ENCODE data around the gene HEPN1.
A peak's percentile ranks its signal among the peaks of the same experiment; 100 is the strongest.

The HEPN1 gene

GRCh38 chr11:124899383-124900145, 19.5 kb upstream of the HEPN1 start:
- DNase-seq (ENCODE audit: low spot score) = no peak

DNA sequence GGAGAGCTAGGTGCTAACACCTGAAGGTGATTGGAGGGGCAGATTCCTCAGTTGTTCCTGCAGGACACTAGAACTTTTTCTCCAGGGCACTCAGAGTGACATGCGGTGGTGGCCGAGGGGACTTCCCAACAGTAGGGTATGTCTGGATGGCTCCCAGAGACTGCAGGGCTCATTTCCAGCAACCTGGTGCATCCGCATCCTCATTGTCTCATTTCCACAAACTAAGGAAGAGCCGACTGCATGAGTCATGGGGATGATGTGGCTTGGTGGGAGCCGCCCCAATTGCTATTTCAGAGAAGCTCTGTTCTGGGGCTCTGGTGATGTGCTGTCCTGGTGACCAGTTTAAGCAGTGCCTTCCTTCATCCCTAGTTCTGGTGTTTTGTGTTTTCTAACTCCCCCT, 18.6 kb upstream of the HEPN1 start:
- DNase-seq (ENCODE audit: low spot score) = peak; percentile 91

- DNase-seq (ENCODE audit: low spot score) = no peak
These were observed 16.4 kb upstream of the HEPN1 start for GRCh38 chr11:124902616-124903015.

DNA sequence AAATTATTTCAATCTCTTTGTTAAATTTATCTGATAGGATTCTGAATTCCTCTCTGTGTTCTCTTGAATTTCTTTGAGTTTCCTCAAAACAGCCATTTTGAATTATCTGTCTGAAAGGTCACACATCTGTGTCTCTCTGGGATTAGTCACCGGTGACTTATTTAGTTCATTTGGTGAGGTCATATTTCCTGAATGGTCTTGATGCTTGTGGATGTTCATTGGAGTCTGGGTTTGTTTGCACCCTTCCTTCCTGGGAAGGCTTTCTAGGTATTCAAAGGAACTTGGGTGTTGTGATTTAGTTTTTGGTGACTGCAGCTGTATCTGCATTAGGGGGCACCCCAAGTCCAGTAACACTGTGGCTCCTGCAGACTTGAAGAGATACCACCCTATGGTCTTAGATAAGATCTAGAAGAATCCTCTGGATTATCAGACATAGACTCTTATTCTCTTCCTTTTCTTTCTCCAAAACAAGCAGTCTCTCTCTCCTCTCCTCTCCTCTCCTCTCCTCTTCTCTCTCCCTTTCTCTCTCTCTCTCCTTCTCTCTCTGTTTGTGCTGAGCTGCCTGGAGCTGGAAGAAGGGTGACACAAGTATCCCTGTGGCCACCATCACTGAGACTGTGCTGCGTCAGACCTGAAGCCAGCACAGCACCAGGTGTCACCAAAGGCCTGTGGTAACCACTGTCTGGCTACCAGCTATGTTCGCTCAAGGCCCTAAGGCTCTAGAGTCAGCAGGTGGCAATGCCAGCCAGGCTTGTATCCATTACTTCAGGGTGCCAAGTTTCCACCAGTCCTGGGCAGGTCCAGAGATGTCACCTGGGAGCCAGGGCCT, 3.3 kb upstream of the HEPN1 start:
- peak; percentile 50 for DNase-seq (ENCODE audit: low spot score)

- DNase-seq (ENCODE audit: low spot score) = no peak
These were observed 2.7 kb upstream of the HEPN1 start for GRCh38 chr11:124916370-124916710.

DNA sequence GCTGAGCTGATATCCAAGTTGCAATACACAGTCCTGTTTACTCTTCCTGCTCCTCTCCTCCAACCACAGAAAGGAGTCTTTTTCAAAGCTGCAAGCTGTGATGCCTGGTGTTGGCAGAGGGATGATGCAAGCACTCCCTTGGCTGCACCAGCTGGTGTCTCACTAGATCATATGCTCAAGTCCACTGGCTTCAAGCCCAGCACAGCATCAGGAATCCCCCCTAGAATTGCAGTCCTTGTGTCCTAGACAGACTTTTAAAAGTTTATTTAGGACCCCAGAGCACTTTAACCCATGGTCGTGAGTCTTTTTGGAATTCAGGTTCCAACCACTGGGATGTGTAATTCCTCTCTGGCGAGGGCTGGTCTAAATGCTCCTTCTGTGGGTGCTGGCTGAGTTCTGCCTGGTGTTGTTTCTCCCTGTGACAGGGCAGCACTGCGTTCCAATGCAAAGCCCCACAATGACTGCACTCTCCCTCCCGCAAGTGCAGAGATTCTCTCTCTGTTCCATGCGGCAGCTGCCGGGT, 1.9 kb upstream of the HEPN1 start:
- no peak for DNase-seq (ENCODE audit: low spot score)

GRCh38 chr11:124919898-124920297, 848 bp downstream of the HEPN1 start:
- DNase-seq (ENCODE audit: low spot score) = no peak

DNA sequence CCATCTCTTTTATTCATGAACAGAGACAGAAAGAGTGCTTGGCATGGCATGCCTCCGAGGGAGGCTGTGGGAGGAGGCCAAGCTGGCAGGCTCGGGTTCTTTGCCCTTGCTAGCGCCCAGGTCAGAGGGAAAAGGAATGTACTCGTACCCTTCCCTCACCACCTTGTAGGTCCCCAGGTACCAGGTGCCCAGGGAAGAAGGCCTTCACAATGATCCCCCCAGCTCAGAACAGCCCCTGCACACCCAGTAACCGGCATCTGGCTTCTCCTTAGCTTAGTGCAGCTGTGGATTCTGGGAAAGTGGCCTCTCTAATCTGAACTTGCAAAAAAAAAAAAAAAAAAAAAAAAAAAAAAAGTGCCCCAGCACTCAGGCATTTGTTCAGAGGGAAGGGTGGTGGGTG, 1.3 kb downstream of the HEPN1 start:
- DNase-seq (ENCODE audit: low spot score) = no peak

DNA sequence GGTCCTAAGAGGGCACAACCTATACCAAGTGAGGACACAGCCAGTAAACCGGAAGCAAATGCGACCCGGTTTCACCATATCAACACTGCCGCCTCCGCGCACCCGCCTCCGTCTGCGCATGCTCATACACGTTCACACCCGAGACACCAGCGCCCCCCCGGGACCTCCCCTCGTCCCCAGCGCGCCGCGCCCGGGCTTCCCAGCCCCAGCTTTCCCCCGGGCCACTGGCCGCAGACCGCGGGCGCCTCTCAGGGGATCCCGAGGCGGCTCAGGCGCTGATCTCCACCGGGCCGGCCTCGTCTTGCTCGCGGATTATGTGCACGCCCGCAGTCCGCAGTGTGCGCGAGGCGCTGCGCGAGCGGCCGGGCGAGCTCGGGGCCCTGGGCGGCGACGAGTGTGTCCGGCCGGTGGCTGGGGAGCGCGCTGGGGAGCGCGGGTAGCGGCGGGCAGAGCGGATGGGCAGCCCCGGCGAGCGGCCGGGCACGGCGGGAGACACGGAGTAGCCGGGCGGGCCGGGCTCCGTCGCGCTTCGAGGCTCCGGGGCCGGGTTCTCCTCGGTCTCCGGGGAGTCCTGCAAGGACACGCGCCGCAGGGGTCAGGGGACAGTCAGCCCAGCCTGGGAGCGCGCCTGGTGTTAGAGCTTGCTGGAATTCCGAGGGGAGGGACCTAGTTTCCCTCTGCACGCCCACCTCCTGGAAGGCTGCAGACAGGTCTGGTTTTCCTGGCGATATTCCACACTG, 2.0 kb downstream of the HEPN1 start:
- DNase-seq (ENCODE audit: low spot score) = no peak

DNA sequence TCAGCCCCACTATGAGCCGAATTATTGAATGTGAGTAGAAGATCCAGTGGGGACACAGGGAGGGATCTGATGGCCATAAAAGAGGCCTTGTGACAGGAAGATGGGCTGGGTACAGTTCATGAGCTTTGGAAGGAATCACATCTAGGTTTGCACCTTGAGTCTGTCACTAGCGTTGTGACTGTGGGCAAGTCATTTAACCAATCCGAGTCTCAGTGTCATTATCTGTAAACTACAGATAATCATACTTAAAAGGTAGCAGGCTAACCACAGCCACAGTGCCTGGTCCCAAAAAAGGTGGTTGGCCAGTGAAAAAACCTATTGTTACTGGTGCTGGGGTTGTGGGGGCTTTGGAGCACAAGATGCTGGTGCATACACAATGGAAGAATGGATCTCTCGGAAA, 3.8 kb downstream of the HEPN1 start:
- no peak for DNase-seq (ENCODE audit: low spot score)

GRCh38 chr11:124923296-124923695, 4.2 kb downstream of the HEPN1 start:
- DNase-seq (ENCODE audit: low spot score) = no peak

DNA sequence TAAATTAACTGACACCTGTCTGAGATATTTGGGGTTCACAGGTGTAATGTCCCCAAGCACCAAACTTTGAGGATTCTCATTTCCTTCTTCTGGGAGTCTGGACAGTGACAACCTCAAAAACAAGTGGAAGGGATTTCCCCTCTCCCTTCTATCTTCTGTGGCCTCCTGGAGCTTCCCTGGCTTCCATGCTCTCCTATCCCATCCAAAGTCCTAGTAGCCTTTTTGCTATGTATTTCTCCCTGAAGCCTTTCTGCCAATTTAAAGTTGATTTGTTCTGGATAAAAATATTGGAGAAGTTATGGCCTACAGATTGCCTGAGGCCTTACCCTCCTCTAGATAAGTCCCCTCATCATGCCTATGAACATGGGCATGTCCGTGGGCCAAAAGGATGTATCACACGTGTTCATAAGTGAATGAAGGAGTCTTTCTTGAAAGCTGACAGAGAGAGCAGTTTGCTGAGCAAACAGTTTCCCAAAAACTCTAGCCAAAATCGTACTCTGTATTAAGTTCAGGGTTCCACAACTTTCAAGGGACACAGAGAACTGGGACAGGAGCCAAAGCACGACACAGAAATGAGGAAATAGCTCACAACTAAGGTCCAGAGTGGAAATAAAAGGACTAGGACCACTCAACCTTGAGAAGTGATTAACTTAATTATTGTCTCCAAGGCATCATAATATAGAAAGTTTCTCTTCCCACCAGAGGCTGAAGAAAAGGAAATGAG, 10.1 kb downstream of the HEPN1 start:
- no peak for DNase-seq (ENCODE audit: low spot score)

GRCh38 chr11:124930799-124931198, 11.7 kb downstream of the HEPN1 start:
- no peak for DNase-seq (ENCODE audit: low spot score)

DNA sequence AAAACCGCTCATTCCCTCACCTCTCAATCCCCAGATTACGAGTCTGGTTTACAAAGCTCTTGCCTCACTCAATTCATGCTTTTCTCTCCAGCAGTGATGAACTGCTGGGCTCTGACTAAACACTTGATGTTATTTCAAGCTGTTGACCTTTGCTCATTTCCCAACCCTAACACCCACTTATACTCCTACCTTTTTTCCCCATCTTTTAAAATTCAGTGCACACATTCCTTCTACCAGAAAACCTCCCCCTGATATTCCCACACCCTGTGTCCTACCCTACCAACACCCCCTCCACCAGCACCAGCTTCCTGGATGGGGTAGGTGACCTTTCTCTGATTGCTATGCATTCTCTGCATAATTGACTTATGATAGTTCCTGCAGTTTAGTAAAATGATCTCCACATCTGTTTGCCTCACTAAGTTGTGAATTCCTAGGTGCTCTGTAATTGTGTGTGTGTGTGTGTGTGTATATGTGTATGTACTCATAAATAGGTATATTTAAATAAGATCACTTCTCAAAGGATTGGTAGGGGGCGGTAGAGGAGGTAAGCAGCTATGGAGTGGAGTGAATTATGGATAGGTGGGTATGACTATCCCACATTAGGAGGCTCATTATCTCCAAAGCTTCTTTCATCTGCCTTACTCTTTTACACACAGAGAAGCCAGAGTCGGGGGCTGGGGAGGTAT, 16.0 kb downstream of the HEPN1 start:
- no peak for DNase-seq (ENCODE audit: low spot score)

DNA sequence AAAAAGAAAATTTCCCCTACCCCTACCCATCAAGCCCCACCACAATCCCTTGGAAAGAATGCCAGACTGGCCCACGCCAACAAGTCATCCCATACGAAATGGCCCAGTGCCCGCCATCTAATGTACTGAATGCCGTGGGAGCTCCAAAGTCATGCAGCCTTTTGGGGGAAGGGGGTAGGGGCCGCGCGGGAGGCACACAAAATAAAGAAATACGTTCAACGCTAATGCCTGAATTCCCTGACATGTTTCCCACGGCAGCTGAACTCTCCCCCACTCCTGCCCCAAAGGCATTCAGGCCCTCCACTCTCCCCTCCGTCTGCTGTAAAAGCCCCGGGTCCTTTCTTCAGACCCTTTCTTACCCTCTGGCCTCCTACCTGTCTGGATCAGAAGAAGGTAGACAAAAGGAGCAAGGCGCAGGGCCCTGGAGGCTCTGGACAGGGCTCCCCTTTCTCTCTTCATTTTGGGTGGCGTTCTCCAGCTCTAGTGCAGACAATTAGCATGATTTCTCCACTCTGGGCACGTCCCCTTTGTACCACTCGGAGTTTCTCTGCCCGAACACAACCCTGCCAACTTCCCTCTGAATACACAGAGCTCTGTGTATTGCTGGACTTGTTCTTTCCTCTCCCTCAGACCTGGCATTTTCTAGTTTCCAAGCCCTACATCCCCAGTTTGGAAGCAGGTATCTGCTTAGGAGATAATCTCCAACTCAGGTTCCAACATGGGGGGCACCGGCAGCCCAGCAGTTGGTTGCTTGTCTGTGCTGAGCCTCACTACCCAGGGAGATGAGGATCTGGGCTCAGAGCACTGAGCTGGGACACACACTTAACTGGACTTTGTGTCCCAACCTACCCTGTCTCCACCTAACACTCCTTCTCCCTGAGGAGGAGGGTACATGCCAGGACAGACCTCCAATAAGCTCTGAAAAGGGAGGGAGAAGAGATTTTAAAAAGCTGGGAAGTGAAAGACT, 16.8 kb downstream of the HEPN1 start, which contains the start of gene HEPACAM:
TSS of gene HEPACAM (minus strand) at position 500 of the 967 bp plus-strand sequence. CDS start at position 459, 41 bp downstream.
- no peak for DNase-seq (ENCODE audit: low spot score)

GRCh38 chr11:124937336-124937935, 18.4 kb downstream of the HEPN1 start:
- DNase-seq (ENCODE audit: low spot score) = no peak

- no peak for DNase-seq (ENCODE audit: low spot score)
These were observed 19.2 kb downstream of the HEPN1 start for GRCh38 chr11:124938206-124938765.

DNA sequence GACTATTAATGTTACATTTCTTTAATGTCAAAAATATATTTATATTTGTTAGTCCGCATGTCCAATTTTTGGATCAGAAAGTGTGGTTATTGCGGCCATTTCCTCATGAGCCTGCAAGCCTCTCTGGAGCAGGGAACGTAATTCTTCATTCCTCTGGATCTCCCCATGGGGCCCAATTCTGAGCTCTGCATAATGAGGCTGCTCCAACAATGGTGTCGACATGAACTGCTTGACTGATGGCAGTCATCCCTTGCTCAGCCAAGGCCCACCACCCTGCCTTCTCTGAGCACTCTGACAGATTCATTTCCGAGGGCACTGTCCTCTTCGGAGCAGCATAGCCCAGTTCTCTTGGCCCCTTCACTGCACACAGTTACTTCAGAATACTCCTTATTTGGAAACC, 19.9 kb downstream of the HEPN1 start:
- no peak for DNase-seq (ENCODE audit: low spot score)

DNA sequence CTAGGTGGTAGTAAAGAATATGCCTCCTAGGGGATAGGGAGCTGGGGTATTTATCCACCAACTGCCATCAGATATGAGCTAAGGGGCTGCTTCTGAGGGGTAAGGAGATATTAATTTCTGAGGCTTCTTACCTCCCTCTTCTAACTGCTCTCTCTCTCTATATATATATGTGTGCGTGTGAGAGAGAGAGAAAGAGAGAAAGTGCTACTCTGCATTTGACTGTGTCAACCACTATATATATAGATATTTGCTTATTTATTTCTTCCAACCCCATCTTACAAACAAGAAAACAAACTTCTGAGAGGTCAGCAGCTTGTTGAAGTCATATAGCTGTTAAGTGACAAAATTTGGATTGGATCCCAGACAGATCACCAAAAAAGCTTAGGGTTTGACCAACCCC, 22.7 kb downstream of the HEPN1 start:
- DNase-seq (ENCODE audit: low spot score) = no peak

All from RKO (cell line).